ENCODE measurements around the gene COX7A2L. TPM values are rescaled to one million over a fixed set of nuclear protein-coding genes. Genes with fewer than 3 reads are reported as not detected.
"Not testable (repeated sequence)": the region's sequence is repeated elsewhere in the genome, so short reads cannot be mapped to it uniquely, and the experiment has no call there.

The COX7A2L gene
- total RNA-seq, 4 donors from 2014 or later, result 85.3 to 131 (median 113) TPM

- 86 to 94% methylated on average over 3 to 7 of the region's 13 CpGs for WGBS, 2 donors (ENCODE audit: low coverage in 1 of 2)
- ATAC-seq, result no peak
Measured at GRCh38 chr2:42338567-42339190, 22.3 kb downstream of the COX7A2L start.

DNA sequence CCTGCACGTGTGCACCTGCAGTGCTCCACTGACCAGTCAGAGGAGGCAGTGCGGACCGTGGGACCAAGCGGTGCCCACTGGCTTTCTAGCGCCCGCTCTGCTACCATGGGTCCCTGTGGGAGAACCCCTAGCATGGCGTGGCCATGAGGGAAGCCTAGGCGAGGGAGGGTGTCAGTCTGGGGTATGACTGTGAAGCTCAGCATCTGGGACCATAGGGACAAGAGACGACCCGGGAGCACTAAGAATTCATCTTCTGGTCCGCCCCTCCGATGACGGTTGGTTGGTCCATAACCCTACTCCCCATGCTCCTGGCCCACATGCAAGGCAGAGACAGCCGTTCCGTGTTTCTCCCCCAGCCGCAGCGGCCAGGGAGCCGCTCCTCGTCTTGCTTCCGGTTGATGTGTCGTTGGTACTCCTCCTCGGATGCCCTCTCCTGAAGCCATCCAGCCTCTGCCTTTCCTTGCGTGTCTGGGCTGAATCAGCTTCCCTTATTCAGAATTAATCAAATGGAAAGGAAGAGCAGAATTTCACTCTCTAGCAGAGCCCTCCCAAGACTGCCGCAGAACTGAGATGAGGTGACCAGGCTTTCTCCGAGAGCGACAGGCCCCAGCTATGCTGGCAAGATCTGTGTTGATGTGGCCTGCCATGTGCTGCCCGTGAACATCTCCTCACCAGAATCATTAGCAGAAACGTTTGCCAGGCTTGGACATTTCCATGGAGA, 23.0 kb downstream of the COX7A2L start:
- WGBS, 2 donors (ENCODE audit: low coverage in 1 of 2), result 96% methylated on average over 13 to 19 of the region's 28 CpGs
- H3K4me1 ChIP-seq, result peaks cover 0 to 20% (median 8%) of the 10 kb centered on the region in 3 donors
- no peak for ATAC-seq
- H3K36me3 ChIP-seq, result peaks cover 0 to 78% of the 10 kb centered on the region in 2 donors
- H3K27me3 ChIP-seq, result no peaks in the 10 kb centered on the region
- H3K27ac ChIP-seq, result no peak overlapping the region
- TF ChIP-seq, protein P1, sequence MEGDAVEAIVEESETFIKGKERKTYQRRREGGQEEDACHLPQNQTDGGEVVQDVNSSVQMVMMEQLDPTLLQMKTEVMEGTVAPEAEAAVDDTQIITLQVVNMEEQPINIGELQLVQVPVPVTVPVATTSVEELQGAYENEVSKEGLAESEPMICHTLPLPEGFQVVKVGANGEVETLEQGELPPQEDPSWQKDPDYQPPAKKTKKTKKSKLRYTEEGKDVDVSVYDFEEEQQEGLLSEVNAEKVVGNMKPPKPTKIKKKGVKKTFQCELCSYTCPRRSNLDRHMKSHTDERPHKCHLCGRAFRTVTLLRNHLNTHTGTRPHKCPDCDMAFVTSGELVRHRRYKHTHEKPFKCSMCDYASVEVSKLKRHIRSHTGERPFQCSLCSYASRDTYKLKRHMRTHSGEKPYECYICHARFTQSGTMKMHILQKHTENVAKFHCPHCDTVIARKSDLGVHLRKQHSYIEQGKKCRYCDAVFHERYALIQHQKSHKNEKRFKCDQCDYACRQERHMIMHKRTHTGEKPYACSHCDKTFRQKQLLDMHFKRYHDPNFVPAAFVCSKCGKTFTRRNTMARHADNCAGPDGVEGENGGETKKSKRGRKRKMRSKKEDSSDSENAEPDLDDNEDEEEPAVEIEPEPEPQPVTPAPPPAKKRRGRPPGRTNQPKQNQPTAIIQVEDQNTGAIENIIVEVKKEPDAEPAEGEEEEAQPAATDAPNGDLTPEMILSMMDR (IDR thresholded peaks at IDR 0.05), result no peak
- TF ChIP-seq POLR2AphosphoS5 (IDR thresholded peaks at IDR 0.05) (no peak), EP300 (IDR thresholded peaks at IDR 0.05) (no peak), POLR2A (IDR thresholded peaks at IDR 0.05) (no peak)
- H3K9me3 ChIP-seq, result no peaks in the 10 kb centered on the region
- H3K4me3 ChIP-seq, result no peak overlapping the region

More at GRCh38 chr2:42338567-42339190, 22.3 kb downstream of the COX7A2L start:
- Histone ChIP-seq H3K9me3 (no peaks in the 10 kb centered on the region), H3K4me3 (no peak overlapping the region), H3K36me3 (peaks cover 0 to 71% of the 10 kb centered on the region in 2 donors), H3K27me3 (no peaks in the 10 kb centered on the region), H3K4me1 (peaks cover 0 to 22% (median 9%) of the 10 kb centered on the region in 3 donors), H3K27ac (no peak overlapping the region)
- no peak for TF ChIP-seq POLR2A (IDR thresholded peaks at IDR 0.05)
- no peak for TF ChIP-seq POLR2AphosphoS5 (IDR thresholded peaks at IDR 0.05)
- TF ChIP-seq, protein P1 (IDR thresholded peaks at IDR 0.05), result no peak
- no peak for TF ChIP-seq EP300 (IDR thresholded peaks at IDR 0.05)

- WGBS, 2 donors (ENCODE audit: low coverage in 1 of 2), result 83 to 95% methylated on average over 1 to 5 of the region's 5 CpGs
- Histone ChIP-seq H3K4me3 (no peak overlapping the region), H3K27me3 (no peaks in the 10 kb centered on the region), H3K9me3 (no peaks in the 10 kb centered on the region), H3K4me1 (peaks cover 0 to 14% (median 5%) of the 10 kb centered on the region in 3 donors), H3K36me3 (peaks cover 0 to 84% of the 10 kb centered on the region in 2 donors), H3K27ac (no peak overlapping the region)
- no peak for ATAC-seq
- TF ChIP-seq EP300 (IDR thresholded peaks at IDR 0.05) (no peak), POLR2AphosphoS5 (IDR thresholded peaks at IDR 0.05) (no peak), POLR2A (IDR thresholded peaks at IDR 0.05) (no peak)
- TF ChIP-seq, protein P1 (IDR thresholded peaks at IDR 0.05), result no peak
Measured at GRCh38 chr2:42337356-42337820, 23.6 kb downstream of the COX7A2L start.

GRCh38 chr2:42336361-42336965, 24.6 kb downstream of the COX7A2L start:
- ATAC-seq, result no peak
- TF ChIP-seq POLR2A (IDR thresholded peaks at IDR 0.05), result no peak
- Histone ChIP-seq H3K27me3 (no peaks in the 10 kb centered on the region), H3K36me3 (peaks cover 0 to 94% of the 10 kb centered on the region in 2 donors), H3K4me1 (peaks cover 0 to 5% (median 0%) of the 10 kb centered on the region in 3 donors), H3K9me3 (no peaks in the 10 kb centered on the region), H3K4me3 (no peak overlapping the region), H3K27ac (no peak overlapping the region)
- WGBS, 2 donors (ENCODE audit: low coverage in 1 of 2), result 93% methylated on average over 3 to 5 of the region's 9 CpGs

GRCh38 chr2:42335514-42336104, 25.4 kb downstream of the COX7A2L start:
- no peak overlapping the region for H3K27ac ChIP-seq
- no peak for ATAC-seq
- no peaks in the 10 kb centered on the region for H3K9me3 ChIP-seq
- WGBS, 2 donors (ENCODE audit: low coverage in 1 of 2), result 89 to 100% methylated on average over 8 to 10 of the region's 10 CpGs
- H3K4me1 ChIP-seq, result no peaks in the 10 kb centered on the region
- H3K27me3 ChIP-seq, result no peaks in the 10 kb centered on the region
- peaks cover 0 to 93% of the 10 kb centered on the region in 2 donors for H3K36me3 ChIP-seq
- TF ChIP-seq, protein P1 (IDR thresholded peaks at IDR 0.05), result no peak
- TF ChIP-seq POLR2AphosphoS5 (IDR thresholded peaks at IDR 0.05) (no peak), POLR2A (IDR thresholded peaks at IDR 0.05) (no peak), EP300 (IDR thresholded peaks at IDR 0.05) (no peak)
- no peak overlapping the region for H3K4me3 ChIP-seq

DNA sequence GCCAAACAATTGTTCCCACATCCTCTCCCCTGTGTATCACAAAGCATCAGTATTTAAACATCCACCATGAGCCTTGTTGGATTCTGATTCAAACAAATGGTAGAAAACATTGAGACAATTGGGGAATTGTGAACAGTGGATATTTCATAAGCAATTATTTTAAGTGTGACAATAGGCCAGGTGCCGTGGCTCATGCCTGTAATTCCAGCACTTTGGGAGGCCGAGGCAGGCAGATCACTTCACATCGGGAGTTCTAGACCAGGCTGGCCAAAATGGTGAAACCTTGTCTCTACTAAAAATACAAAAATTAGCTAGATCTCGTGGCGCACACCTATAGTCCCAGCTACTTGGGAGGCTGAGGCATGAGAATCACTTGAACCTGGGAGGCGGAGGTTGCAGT, 26.2 kb downstream of the COX7A2L start:
- not testable (repeated sequence) for H3K4me1 ChIP-seq, H3K4me3 ChIP-seq, H3K27me3 ChIP-seq, H3K9me3 ChIP-seq, ATAC-seq, H3K27ac ChIP-seq
- peaks cover 0 to 94% of the 10 kb centered on the region in 2 donors for H3K36me3 ChIP-seq
- 89 to 93% methylated on average over 3 to 5 of the region's 6 CpGs for WGBS, 2 donors (ENCODE audit: low coverage in 1 of 2)

Measured in gastroesophageal sphincter (tissue), 4 donors.